ENCODE data around the gene TTLL5.

Gene TTLL5

GRCh38 chr14:75773046-75773445 lies 112.0 kb downstream of the TTLL5 start:
- no peak overlapping the region for H3K9ac ChIP-seq (ENCODE audit: low read length)
- H3K4me1 ChIP-seq (ENCODE audit: control insufficient read depth, insufficient read depth, low read length), result peaks cover 12% of the 10 kb centered on the region
- H3K4me3 ChIP-seq (ENCODE audit: low read length), result no peak overlapping the region
- no peak for DNase-seq (ENCODE audit: low read depth)
- no peaks in the 10 kb centered on the region for H3K27me3 ChIP-seq (replicated peaks; ENCODE audit: control insufficient read depth, insufficient read depth, low read length)
- H3K9me3 ChIP-seq (ENCODE audit: control insufficient read depth, low read length), result no peaks in the 10 kb centered on the region
- peaks cover 22% of the 10 kb centered on the region for H3K36me3 ChIP-seq (ENCODE audit: control insufficient read depth, insufficient read depth, low read length, severe bottlenecking)

GRCh38 chr14:75781096-75781495 lies 120.0 kb downstream of the TTLL5 start:
- no peak overlapping the region for H3K9ac ChIP-seq (ENCODE audit: low read length)
- DNase-seq (ENCODE audit: low read depth), result no peak
- peaks cover 42% of the 10 kb centered on the region for H3K36me3 ChIP-seq (ENCODE audit: control insufficient read depth, insufficient read depth, low read length, severe bottlenecking)
- H3K27me3 ChIP-seq (replicated peaks; ENCODE audit: control insufficient read depth, insufficient read depth, low read length), result no peaks in the 10 kb centered on the region
- no peaks in the 10 kb centered on the region for H3K4me1 ChIP-seq (ENCODE audit: control insufficient read depth, insufficient read depth, low read length)
- H3K4me3 ChIP-seq (ENCODE audit: low read length), result no peak overlapping the region
- no peaks in the 10 kb centered on the region for H3K9me3 ChIP-seq (ENCODE audit: control insufficient read depth, low read length)

- H3K4me3 ChIP-seq (ENCODE audit: low read length), result no peak overlapping the region
- H3K4me1 ChIP-seq (ENCODE audit: control insufficient read depth, insufficient read depth, low read length), result no peaks in the 10 kb centered on the region
- no peak for DNase-seq (ENCODE audit: low read depth)
- H3K27me3 ChIP-seq (replicated peaks; ENCODE audit: control insufficient read depth, insufficient read depth, low read length), result no peaks in the 10 kb centered on the region
- peaks cover 31% of the 10 kb centered on the region for H3K36me3 ChIP-seq (ENCODE audit: control insufficient read depth, insufficient read depth, low read length, severe bottlenecking)
- peaks cover 1% of the 10 kb centered on the region for H3K9me3 ChIP-seq (ENCODE audit: control insufficient read depth, low read length)
- no peak overlapping the region for H3K9ac ChIP-seq (ENCODE audit: low read length)
These were observed 122.1 kb downstream of the TTLL5 start for GRCh38 chr14:75783184-75783583.

GRCh38 chr14:75783602-75784313 lies 122.7 kb downstream of the TTLL5 start:
- no peak overlapping the region for H3K9ac ChIP-seq (ENCODE audit: low read length)
- peaks cover 7% of the 10 kb centered on the region for H3K9me3 ChIP-seq (ENCODE audit: control insufficient read depth, low read length)
- H3K4me3 ChIP-seq (ENCODE audit: low read length), result no peak overlapping the region
- H3K27me3 ChIP-seq (replicated peaks; ENCODE audit: control insufficient read depth, insufficient read depth, low read length), result no peaks in the 10 kb centered on the region
- peaks cover 33% of the 10 kb centered on the region for H3K36me3 ChIP-seq (ENCODE audit: control insufficient read depth, insufficient read depth, low read length, severe bottlenecking)
- DNase-seq (ENCODE audit: low read depth), result no peak
- H3K4me1 ChIP-seq (ENCODE audit: control insufficient read depth, insufficient read depth, low read length), result no peaks in the 10 kb centered on the region

DNA sequence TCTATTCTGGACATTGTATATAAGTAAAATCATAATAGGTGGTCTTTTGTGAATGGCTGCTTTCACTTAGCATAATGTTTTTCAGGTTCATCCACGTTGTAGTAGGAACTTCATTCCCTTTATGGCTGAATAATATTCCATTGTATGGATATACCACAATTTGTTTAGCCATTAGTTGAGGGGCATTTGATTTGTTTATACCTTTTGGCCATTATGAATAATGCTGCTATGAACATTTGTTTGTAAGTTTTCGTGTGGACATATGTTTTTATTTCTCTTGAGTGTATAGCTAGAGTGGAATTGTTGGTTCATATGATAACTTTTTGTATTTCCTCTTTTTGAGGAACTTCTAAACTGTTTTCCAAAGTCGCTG lies 123.3 kb downstream of the TTLL5 start:
- H3K4me3 ChIP-seq (ENCODE audit: low read length), result no peak overlapping the region
- no peaks in the 10 kb centered on the region for H3K27me3 ChIP-seq (replicated peaks; ENCODE audit: control insufficient read depth, insufficient read depth, low read length)
- H3K9ac ChIP-seq (ENCODE audit: low read length), result no peak overlapping the region
- H3K9me3 ChIP-seq (ENCODE audit: control insufficient read depth, low read length), result peaks cover 8% of the 10 kb centered on the region
- H3K36me3 ChIP-seq (ENCODE audit: control insufficient read depth, insufficient read depth, low read length, severe bottlenecking), result peaks cover 35% of the 10 kb centered on the region
- no peaks in the 10 kb centered on the region for H3K4me1 ChIP-seq (ENCODE audit: control insufficient read depth, insufficient read depth, low read length)
- DNase-seq (ENCODE audit: low read depth), result no peak

DNA sequence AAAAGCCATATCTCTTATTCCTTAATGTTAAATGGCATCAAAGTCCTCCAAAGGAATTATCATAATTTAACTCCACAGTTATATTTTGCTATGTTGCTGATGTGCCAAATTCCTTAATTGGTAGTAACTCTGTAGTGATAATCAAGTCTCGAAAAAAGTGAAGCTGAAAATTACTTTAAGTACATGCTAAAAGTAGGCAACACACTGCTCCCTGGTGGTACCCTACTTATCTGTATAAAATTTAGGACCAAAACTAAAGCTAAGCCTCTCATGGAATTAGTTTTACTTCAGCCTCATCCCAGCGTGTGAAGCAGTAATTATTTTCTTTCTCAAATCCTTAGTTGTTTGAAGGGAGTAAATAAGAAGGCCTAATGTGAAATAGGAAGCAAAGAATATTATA lies 132.8 kb downstream of the TTLL5 start:
- no peaks in the 10 kb centered on the region for H3K4me1 ChIP-seq (ENCODE audit: control insufficient read depth, insufficient read depth, low read length)
- no peak overlapping the region for H3K9ac ChIP-seq (ENCODE audit: low read length)

DNA sequence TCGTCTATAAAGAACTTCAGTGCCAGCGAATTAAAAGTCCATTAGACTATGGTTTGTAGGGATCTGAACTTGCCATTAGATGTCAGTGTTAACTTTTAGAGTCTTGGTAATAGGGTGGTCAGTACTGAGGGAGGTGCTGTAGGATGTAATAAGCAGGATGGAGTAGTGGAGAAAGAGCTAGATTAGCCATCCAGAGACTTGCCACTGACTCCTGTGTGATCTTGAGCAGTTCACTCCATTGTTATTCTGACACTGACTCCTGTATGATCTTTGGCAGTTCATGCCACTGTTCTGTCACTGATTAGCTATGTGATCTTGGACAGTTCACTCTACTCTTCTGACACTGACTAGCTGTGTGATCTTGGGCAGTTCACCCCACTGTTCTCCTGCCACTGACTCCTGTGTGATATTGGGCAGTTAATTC lies 133.6 kb downstream of the TTLL5 start:
- DNase-seq (ENCODE audit: low read depth), result peak; percentile 53
- H3K36me3 ChIP-seq (ENCODE audit: control insufficient read depth, insufficient read depth, low read length, severe bottlenecking), result peaks cover 8% of the 10 kb centered on the region

More for the DNA sequence above, 132.8 kb downstream of the TTLL5 start:
- no peak overlapping the region for H3K4me3 ChIP-seq (ENCODE audit: low read length)
- peaks cover 10% of the 10 kb centered on the region for H3K36me3 ChIP-seq (ENCODE audit: control insufficient read depth, insufficient read depth, low read length, severe bottlenecking)
- peaks cover under 1% of the 10 kb centered on the region for H3K9me3 ChIP-seq (ENCODE audit: control insufficient read depth, low read length)
- DNase-seq (ENCODE audit: low read depth), result peak; percentile 4
- H3K27me3 ChIP-seq (replicated peaks; ENCODE audit: control insufficient read depth, insufficient read depth, low read length), result no peaks in the 10 kb centered on the region

GRCh38 chr14:75800792-75801191 lies 139.7 kb downstream of the TTLL5 start:
- Histone ChIP-seq H3K36me3 (ENCODE audit: control insufficient read depth, insufficient read depth, low read length, severe bottlenecking) (no peaks in the 10 kb centered on the region), H3K9ac (ENCODE audit: low read length) (no peak overlapping the region), H3K9me3 (ENCODE audit: control insufficient read depth, low read length) (peaks cover 6% of the 10 kb centered on the region), H3K4me3 (ENCODE audit: low read length) (no peak overlapping the region), H3K27me3 (replicated peaks; ENCODE audit: control insufficient read depth, insufficient read depth, low read length) (no peaks in the 10 kb centered on the region), H3K4me1 (ENCODE audit: control insufficient read depth, insufficient read depth, low read length) (peaks cover 10% of the 10 kb centered on the region)
- no peak for DNase-seq (ENCODE audit: low read depth)

More for the DNA sequence above, 133.6 kb downstream of the TTLL5 start:
- no peak overlapping the region for H3K9ac ChIP-seq (ENCODE audit: low read length)
- H3K9me3 ChIP-seq (ENCODE audit: control insufficient read depth, low read length), result no peaks in the 10 kb centered on the region
- H3K4me3 ChIP-seq (ENCODE audit: low read length), result no peak overlapping the region
- no peaks in the 10 kb centered on the region for H3K4me1 ChIP-seq (ENCODE audit: control insufficient read depth, insufficient read depth, low read length)
- H3K27me3 ChIP-seq (replicated peaks; ENCODE audit: control insufficient read depth, insufficient read depth, low read length), result no peaks in the 10 kb centered on the region

GRCh38 chr14:75802486-75802885 lies 141.4 kb downstream of the TTLL5 start:
- Histone ChIP-seq H3K36me3 (ENCODE audit: control insufficient read depth, insufficient read depth, low read length, severe bottlenecking) (peaks cover 5% of the 10 kb centered on the region), H3K9me3 (ENCODE audit: control insufficient read depth, low read length) (peaks cover 6% of the 10 kb centered on the region), H3K27me3 (replicated peaks; ENCODE audit: control insufficient read depth, insufficient read depth, low read length) (no peaks in the 10 kb centered on the region), H3K4me1 (ENCODE audit: control insufficient read depth, insufficient read depth, low read length) (peaks cover 10% of the 10 kb centered on the region), H3K4me3 (ENCODE audit: low read length) (no peak overlapping the region), H3K9ac (ENCODE audit: low read length) (no peak overlapping the region)
- DNase-seq (ENCODE audit: low read depth), result no peak

DNA sequence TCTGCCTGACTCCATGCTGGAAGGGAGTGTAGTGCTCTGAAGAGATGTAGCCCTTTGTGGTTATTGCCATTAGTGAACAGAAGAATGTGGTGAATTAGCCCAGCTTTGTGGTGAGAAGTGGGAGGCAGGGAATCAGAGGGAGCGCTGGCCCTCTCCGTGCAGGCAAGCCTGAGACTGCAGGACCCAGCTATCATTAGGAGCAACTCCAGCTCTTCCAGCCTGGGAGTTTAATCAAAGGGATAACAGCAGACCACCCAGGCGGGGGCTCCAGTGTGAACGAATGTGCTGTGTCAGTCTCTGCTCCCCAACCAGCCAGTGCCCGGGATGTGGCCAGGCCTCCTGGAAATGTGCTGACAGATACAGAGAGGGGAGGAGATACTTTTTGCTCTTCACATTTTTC lies 142.7 kb downstream of the TTLL5 start:
- Histone ChIP-seq H3K9me3 (ENCODE audit: control insufficient read depth, low read length) (peaks cover 6% of the 10 kb centered on the region), H3K27me3 (replicated peaks; ENCODE audit: control insufficient read depth, insufficient read depth, low read length) (no peaks in the 10 kb centered on the region), H3K4me1 (ENCODE audit: control insufficient read depth, insufficient read depth, low read length) (peaks cover 10% of the 10 kb centered on the region), H3K9ac (ENCODE audit: low read length) (no peak overlapping the region), H3K4me3 (ENCODE audit: low read length) (no peak overlapping the region), H3K36me3 (ENCODE audit: control insufficient read depth, insufficient read depth, low read length, severe bottlenecking) (peaks cover 5% of the 10 kb centered on the region)
- DNase-seq (ENCODE audit: low read depth), result no peak

DNA sequence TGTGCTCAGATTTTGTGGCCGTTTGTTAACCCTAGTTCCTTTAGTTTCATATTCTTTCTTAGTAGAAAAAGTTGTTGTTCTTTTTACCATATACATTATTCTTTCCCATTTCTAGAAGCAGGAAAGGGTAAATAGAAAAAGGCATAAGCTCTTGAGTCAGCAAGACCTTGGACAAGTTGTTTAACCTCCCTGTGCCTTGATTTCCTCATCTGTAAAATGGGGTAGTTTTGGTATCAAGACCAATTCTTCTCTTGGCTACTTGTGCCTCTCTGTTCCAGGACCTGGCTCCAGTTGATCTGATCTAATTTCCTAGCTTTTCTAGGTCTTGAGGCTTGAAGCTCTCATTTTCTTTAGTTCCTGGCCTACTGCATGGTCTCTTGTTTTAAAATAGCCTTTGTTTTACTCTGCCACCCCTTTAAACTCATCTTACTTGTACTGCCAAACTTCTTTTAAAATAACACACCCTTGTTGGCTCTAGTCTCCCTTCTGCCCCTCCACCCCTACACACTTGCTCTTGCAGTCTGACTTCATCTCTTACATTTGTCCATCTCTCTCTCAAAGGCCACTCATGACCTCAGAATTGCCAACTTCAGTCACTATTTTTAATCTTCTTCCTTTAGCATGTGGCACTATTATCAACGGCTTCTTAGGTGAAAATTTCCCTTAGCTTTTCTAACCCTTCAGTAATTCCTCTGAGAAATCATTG lies 143.7 kb downstream of the TTLL5 start:
- peaks cover 5% of the 10 kb centered on the region for H3K9me3 ChIP-seq (ENCODE audit: control insufficient read depth, low read length)

More for the DNA sequence above, 143.7 kb downstream of the TTLL5 start:
- H3K9ac ChIP-seq (ENCODE audit: low read length), result no peak overlapping the region
- H3K27me3 ChIP-seq (replicated peaks; ENCODE audit: control insufficient read depth, insufficient read depth, low read length), result no peaks in the 10 kb centered on the region
- DNase-seq (ENCODE audit: low read depth), result no peak
- peaks cover 10% of the 10 kb centered on the region for H3K4me1 ChIP-seq (ENCODE audit: control insufficient read depth, insufficient read depth, low read length)
- no peak overlapping the region for H3K4me3 ChIP-seq (ENCODE audit: low read length)
- H3K36me3 ChIP-seq (ENCODE audit: control insufficient read depth, insufficient read depth, low read length, severe bottlenecking), result peaks cover 5% of the 10 kb centered on the region
